SK-N-SH treated with all-trans-retinoic acid at 6 μM for 48 hours (cell line): ENCODE data around the gene LIPM.

Experiments used
- ARNTL ChIP-seq: fragments of 450-650 bp; formaldehyde crosslinking; IDR thresholded peaks from 2 replicates; pipeline ENCODE4 v1.5.0; 2020; ENCODE audit warnings: low read depth, mild to moderate bottlenecking, moderate library complexity, borderline replicate concordance
- BACH2 ChIP-seq: fragments of 250-450 bp; sonication (Bioruptor Pico); IDR thresholded peaks from 2 replicates; pipeline ENCODE4 v1.9.0; 2021; ENCODE audit warnings: mild to moderate bottlenecking, borderline replicate concordance
- PATZ1 ChIP-seq: fragments of 250-450 bp; sonication (Bioruptor Pico); IDR thresholded peaks from 2 replicates; pipeline ENCODE4 v1.8.0; 2020; ENCODE audit warnings: mild to moderate bottlenecking, moderate library complexity, borderline replicate concordance
- POU6F1 ChIP-seq: fragments of 250-450 bp; sonication (Bioruptor Pico); IDR thresholded peaks from 2 replicates; pipeline ENCODE4 v1.8.0; 2021; ENCODE audit warnings: low read depth, mild to moderate bottlenecking, moderate library complexity, borderline replicate concordance
- TCF4 ChIP-seq: fragments of 250-450 bp; sonication (Bioruptor Pico); IDR thresholded peaks from 2 replicates; pipeline ENCODE4 v1.8.0; 2021; ENCODE audit warnings: mild to moderate bottlenecking, moderate library complexity, borderline replicate concordance
- ZC3H10 ChIP-seq: fragments of 250-450 bp; sonication (Bioruptor Pico); IDR thresholded peaks from 2 replicates; pipeline ENCODE4 v1.5.1; 2021; ENCODE audit warnings: mild to moderate bottlenecking, moderate library complexity
- ZFP30 ChIP-seq: fragments of 450-650 bp; formaldehyde crosslinking; IDR thresholded peaks from 2 replicates; pipeline ENCODE4 v1.5.0; 2022; ENCODE audit warnings: mild to moderate bottlenecking, moderate library complexity
- ZNF565 ChIP-seq: fragments of 450-650 bp; formaldehyde crosslinking; conservative IDR thresholded peaks from 2 replicates; pipeline ENCODE4 v1.5.0; 2020; ENCODE audit warnings: low read depth, mild to moderate bottlenecking, moderate library complexity
- ZNF70 ChIP-seq: fragments of 450-650 bp; formaldehyde crosslinking; IDR thresholded peaks from 2 replicates; pipeline ENCODE4 v1.5.0; 2020; ENCODE audit warnings: mild to moderate bottlenecking, moderate library complexity
- ZNF8 ChIP-seq: fragments of 450-650 bp; formaldehyde crosslinking; IDR thresholded peaks from 2 replicates; pipeline ENCODE4 v1.5.0; 2020; ENCODE audit warnings: mild to moderate bottlenecking, moderate library complexity

GRCh38 chr10:88849234-88849633, 46.7 kb downstream of the LIPM start:
- no peak for TF ChIP-seq ZNF565 (CRISPR knock-in tag)
- no peak for TF ChIP-seq ZFP30 (CRISPR knock-in tag)
- TF ChIP-seq BACH2 (CRISPR knock-in tag): no peak
- TF ChIP-seq PATZ1 (CRISPR knock-in tag): no peak
- TF ChIP-seq ZC3H10 (CRISPR knock-in tag): no peak
- no peak; the same call in 1 of the 2 replicates for TF ChIP-seq POU6F1
- no peak for TF ChIP-seq ARNTL
- no peak for TF ChIP-seq ZNF70 (CRISPR knock-in tag)
- no peak for TF ChIP-seq TCF4 (CRISPR knock-in tag)
- no peak for TF ChIP-seq ZNF8 (CRISPR knock-in tag)
